HG03575 (cell line): ENCODE measurements around the gene DNAJC30.
"Not testable (repeated sequence)": the region's sequence is repeated elsewhere in the genome, so short reads cannot be mapped to it uniquely, and the experiment has no call there.

Source experiments
- ATAC-seq: cut with Tn5 transposase; IDR thresholded peaks from one replicate; pipeline ENCODE4 v1.9.1; 2021; ENCODE audit not compliant: unreplicated experiment, insufficient number of reproducible peaks, low FRiP score; ENCODE audit errors: extremely low read depth

DNAJC30 gene

GRCh38 chr7:73713319-73713718, 30.1 kb upstream of the DNAJC30 start:
- not testable (repeated sequence) for ATAC-seq

GRCh38 chr7:73712773-73713172, 29.5 kb upstream of the DNAJC30 start:
- no peak for ATAC-seq

DNA sequence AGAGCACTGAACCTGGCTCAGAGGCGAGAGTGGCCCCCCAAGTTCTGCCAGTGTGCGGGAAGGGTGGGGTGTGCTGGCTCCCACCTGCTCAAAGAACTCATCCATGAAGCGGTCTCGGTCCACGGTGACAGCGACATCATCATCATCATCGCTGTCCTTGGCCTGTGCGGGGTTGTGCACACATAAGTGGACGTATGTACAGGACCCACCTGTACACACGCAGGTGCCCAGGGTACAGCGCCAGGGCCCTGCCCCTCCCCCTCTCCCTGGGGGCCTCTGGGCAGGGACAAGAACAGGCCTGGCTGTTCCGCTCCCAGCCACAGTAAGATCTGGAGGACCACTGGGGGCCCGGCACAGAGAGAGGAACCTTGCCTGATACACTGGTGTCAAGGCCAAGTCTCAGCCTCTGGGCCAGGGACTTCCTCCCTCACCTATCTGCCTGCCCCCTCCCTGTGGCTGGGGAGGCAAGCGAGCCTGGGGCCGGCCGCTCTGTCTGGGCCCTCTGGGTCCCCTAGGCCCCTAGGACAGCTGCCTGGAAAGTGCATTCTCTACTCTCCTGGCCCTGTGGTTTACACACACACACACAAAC, 25.8 kb upstream of the DNAJC30 start:
- ATAC-seq: no peak

GRCh38 chr7:73707045-73707631, 23.9 kb upstream of the DNAJC30 start:
- no peak for ATAC-seq

DNA sequence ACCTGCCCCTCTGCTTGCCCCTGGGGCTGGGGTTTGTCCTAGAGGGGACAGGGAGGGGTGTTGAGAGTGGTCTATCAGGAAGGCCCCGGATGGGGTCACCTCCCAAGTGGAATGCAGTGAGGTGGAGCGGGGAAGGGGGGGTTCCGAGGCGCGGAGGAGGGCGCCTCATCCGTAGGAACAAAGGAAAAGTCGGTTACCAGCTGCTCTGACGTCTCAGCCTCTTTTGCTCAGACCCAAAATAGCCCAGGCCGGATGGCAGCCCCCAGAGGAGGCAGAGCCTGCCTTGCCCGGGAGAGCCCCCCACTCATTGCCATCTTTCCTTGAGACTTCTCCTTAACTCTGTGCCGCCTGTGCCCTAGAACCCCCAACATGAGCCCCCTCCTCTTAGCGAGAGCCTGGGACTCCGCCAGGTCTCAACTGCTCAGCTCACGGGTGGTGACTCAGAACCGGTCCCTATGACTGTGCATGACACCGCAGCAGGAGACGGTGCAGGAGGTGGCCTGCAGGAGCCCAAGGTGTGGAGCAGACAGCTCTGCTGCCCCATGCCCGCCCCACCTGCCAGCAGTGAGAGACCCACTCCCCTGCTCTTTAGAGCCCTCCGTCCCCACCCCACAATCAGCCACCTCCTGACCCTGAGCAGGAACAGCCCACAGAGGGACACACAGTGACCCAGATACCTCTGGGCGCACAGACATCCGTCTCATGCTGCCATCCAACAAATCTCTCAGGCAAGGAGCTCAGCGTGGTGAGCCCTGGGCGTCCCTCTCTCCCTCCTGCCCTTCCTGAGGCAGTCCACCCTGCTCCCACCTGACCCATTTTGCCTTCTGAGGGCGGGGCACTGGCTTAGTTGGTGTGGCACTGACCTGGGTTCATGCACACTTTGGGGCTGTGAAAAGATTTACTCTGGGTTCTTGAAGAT, 23.1 kb upstream of the DNAJC30 start:
- ATAC-seq: no peak

- no peak for ATAC-seq
These were observed 22.3 kb upstream of the DNAJC30 start for GRCh38 chr7:73705551-73705920.

- no peak for ATAC-seq
These were observed 21.6 kb upstream of the DNAJC30 start for GRCh38 chr7:73704640-73705550.

DNA sequence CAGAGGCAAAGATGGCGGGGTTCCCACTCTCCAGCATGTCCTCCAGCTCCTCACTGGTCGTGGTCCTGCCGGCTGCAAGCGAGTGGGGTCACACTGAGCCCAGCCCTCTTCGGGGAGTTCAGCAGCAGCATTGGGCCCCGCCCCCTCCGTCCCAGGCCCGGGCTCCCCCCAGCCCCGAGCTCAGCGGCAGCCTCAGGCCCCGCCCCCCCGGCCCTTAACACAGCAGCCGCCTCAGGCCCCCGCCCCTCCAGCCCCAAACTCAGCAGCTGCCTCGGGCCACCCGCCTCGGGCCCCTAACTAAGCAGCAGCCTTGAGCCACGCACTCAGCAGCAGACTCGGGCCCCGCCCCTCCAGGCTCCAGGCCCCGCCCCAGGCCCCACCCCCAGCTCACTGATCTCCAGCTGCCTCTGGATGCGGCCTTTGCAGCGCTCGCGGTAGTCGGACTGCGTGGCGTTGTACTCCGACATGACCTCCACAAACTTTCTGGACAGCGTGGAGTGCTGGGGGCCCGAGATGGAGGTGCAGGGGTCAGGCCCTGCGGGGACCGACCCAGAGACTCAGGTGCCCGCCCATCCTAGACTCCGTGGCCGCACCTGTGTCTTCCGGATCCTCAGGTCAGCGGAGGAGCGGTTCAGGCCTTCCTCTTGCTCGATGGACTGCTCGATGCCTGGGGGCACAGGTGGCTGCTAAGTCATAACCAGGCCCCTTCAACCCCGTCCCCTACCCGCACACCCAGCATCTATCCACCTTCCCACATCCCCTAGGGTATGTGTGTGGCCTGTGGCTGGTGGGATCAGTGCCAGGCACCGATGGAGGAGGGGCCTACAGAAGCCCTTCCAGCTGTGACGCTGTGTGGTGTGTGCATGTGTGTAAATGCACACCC, 20.7 kb upstream of the DNAJC30 start:
- ATAC-seq: no peak

DNA sequence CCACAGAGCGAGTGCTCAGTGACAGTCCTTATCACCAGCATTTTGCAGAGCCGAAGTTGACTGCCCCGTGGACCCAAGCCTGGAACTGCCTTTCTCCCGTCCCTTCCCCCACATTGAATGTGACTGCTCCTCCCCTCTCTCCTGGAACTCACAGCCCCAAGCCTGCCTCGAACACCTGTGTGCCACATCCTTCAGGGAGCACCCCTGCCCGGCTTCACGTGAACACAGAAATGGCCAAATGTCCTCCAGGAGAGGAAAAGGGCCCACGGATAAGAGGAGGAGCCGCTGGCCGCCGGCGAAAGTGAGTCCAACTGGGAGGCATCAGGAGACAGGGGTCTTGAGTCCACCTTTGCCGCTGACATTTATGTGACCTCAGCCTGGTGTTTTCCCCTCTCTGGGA, 20.0 kb upstream of the DNAJC30 start:
- no peak for ATAC-seq

- no peak for ATAC-seq
These were observed 19.4 kb upstream of the DNAJC30 start for GRCh38 chr7:73702665-73703064.

DNA sequence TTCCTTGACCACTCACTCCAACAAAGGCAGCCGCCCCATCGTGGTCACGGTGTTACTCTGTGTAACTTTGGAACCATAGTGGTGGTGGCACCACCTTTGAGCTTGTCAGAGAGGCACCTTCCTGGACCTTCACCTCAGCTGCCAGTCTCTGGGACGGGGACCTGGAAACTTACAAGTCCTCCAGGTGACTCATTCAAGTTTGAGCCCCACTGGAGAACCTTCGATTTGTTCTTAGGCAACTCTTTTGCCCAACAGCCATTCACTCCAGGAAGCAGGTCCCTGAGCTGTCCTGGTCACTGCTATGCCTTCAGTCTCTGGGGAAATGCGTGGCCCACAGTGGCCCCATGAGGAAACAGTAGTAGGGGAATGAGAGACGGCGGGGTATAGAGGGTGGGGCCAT, 19.0 kb upstream of the DNAJC30 start:
- ATAC-seq: no peak

GRCh38 chr7:73701357-73701995, 18.2 kb upstream of the DNAJC30 start:
- no peak for ATAC-seq

GRCh38 chr7:73700581-73701134, 17.4 kb upstream of the DNAJC30 start:
- no peak for ATAC-seq

- no peak for ATAC-seq
These were observed 16.8 kb upstream of the DNAJC30 start for GRCh38 chr7:73700069-73700423.

- no peak for ATAC-seq
These were observed 16.3 kb upstream of the DNAJC30 start for GRCh38 chr7:73699370-73700068.

- no peak for ATAC-seq
These were observed 15.2 kb upstream of the DNAJC30 start for GRCh38 chr7:73698410-73698809.

- ATAC-seq: no peak
These were observed 13.1 kb upstream of the DNAJC30 start for GRCh38 chr7:73696372-73696771.
